HEK293 (cell line): ENCODE measurements around the gene ZNF184.
"Not testable (repeated sequence)": the region's sequence is repeated elsewhere in the genome, so short reads cannot be mapped to it uniquely, and the experiment has no call there.

Experiments
- CTCF ChIP-seq: fragments of 450-650 bp; formaldehyde crosslinking; IDR thresholded peaks from 2 replicates; pipeline ENCODE4 v1.5.1; 2016; ENCODE audit warnings: missing biosample characterization, missing genetic modification characterization
- YY2 ChIP-seq: fragments of 450-650 bp; formaldehyde crosslinking; IDR thresholded peaks from 2 replicates; pipeline ENCODE4 v1.5.1; 2016; ENCODE audit warnings: missing biosample characterization, missing genetic modification characterization
- ZBTB49 ChIP-seq: fragments of 450-650 bp; formaldehyde crosslinking; IDR thresholded peaks from 2 replicates; pipeline ENCODE4 v1.5.1; 2016; ENCODE audit warnings: missing biosample characterization, missing genetic modification characterization, low read depth
- ZNF24 ChIP-seq: fragments of 450-650 bp; formaldehyde crosslinking; IDR thresholded peaks from 2 replicates; pipeline ENCODE4 v1.5.1; 2016; ENCODE audit warnings: missing biosample characterization, missing genetic modification characterization
- ZNF274 ChIP-seq, 2 experiments: fragments of 200-500 bp in 1 of 2; fragments of 450-650 bp in 1 of 2; sonication (Bioruptor generic) in 1 of 2; formaldehyde crosslinking in 1 of 2; IDR thresholded peaks; 2 replicates each; pipeline versions ENCODE4 v1.5.1 to v1.6.1; 2014 to 2016; ENCODE audit warnings: borderline replicate concordance in 1 of 2, inconsistent platforms in 1 of 2, low read length in 1 of 2, missing biosample characterization in 1 of 2, missing genetic modification characterization in 1 of 2

DNA sequence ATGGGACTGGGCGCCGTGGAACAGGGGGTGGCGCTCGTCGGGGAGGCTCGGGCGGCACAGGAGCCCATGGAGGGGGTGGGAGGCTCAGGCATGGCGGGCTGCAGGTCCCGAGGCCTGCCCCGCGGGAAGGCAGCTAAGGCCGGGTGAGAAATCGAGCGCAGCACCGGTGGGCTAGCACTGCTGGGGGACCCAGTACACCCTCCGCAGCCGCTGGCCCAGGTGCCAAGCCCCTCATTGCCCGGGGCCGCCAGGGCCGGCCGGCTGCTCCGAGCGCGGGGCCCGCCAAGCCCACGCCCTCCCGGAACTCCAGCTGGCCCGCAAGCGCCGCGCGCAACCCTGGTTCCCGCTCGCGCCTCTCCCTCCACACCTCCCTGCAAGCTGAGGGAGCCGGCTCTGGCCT, 48.1 kb downstream of the ZNF184 start:
- not testable (repeated sequence) for TF ChIP-seq ZNF24 (tag by site-specific recombination); CTCF (tag by site-specific recombination); YY2; ZBTB49 (tag by site-specific recombination); ZNF274 (IDR thresholded peaks at IDR 0.05; ENCODE audit: low read length); ZNF274 (tag by site-specific recombination; IDR thresholded peaks at IDR 0.05; ENCODE audit: borderline replicate concordance)
